Caco-2 (cell line): ENCODE data around the gene LRCH3. TPM values are rescaled to one million over a fixed set of nuclear protein-coding genes. Genes with fewer than 3 reads are reported as not detected.

Experiments used
- BruUV-seq: library from RNA; stranded (reverse); fragments of 400-500 nt; replicated peaks from 2 replicates; lab custom pipeline; 2021; lab: Mats Ljungman, UMichigan
- CTCF ChIA-PET: fragments of 300-600 bp; sonication (Branson Sonifier 250); formaldehyde crosslinking; loops from one replicate; lab custom pipeline; 2022; ENCODE audit warnings: antibody characterized with exemption; lab: Charles Lee
- POLR2A ChIA-PET: fragments of 300-600 bp; sonication (Branson Sonifier 250); formaldehyde crosslinking; loops from one replicate; lab custom pipeline; 2022; ENCODE audit warnings: antibody characterized with exemption; lab: Charles Lee
- DNase-seq, 2 experiments: peaks; one replicate each; pipeline versions ENCODE4 v3.0.0 to v3.0.0-alpha.2; 2020 to 2022
- H3K27me3 ChIP-seq: replicated peaks from 2 replicates; pipeline ENCODE4 v1.6.0; 2011; ENCODE audit warnings: low read length; ENCODE audit not compliant: control insufficient read depth, insufficient read depth
- H3K36me3 ChIP-seq: 2 replicates; pipeline ENCODE4 v1.5.1; 2011; ENCODE audit warnings: low read length; ENCODE audit not compliant: control insufficient read depth, insufficient read depth
- H3K4me1 ChIP-seq: fragments of 250-450 bp; sonication (Bioruptor Pico); 2 replicates; pipeline ENCODE4 v1.5.1; 2020; ENCODE audit warnings: mild to moderate bottlenecking
- H3K4me3 ChIP-seq: 2 replicates; pipeline ENCODE4 v1.5.1; 2011; ENCODE audit warnings: low read depth, mild to moderate bottlenecking, control low read depth, low read length
- H3K9me3 ChIP-seq: fragments of 250-450 bp; sonication (Bioruptor Pico); 2 replicates; pipeline ENCODE4 v1.5.1; 2020; ENCODE audit warnings: mild to moderate bottlenecking, moderate library complexity
- H3K27ac Mint-ChIP-seq: one replicate; pipeline ENCODE4 v1.8.0; 2022; ENCODE audit warnings: mixed read lengths; ENCODE audit not compliant: unreplicated experiment
- H3K27me3 Mint-ChIP-seq: one replicate; pipeline ENCODE4 v1.8.0; 2022; ENCODE audit warnings: mixed read lengths; ENCODE audit not compliant: insufficient read depth, unreplicated experiment
- H3K36me3 Mint-ChIP-seq: one replicate; pipeline ENCODE4 v1.8.0; 2022; ENCODE audit warnings: mild to moderate bottlenecking, mixed read lengths; ENCODE audit not compliant: insufficient read depth, unreplicated experiment
- H3K4me1 Mint-ChIP-seq: one replicate; pipeline ENCODE4 v1.8.0; 2022; ENCODE audit warnings: low read depth, mixed read lengths; ENCODE audit not compliant: unreplicated experiment
- H3K4me3 Mint-ChIP-seq: one replicate; pipeline ENCODE4 v1.8.0; 2022; ENCODE audit warnings: mild to moderate bottlenecking, moderate library complexity, mixed read lengths; ENCODE audit not compliant: unreplicated experiment
- H3K9me3 Mint-ChIP-seq: one replicate; pipeline ENCODE4 v1.8.0; 2022; ENCODE audit warnings: mixed read lengths; ENCODE audit not compliant: unreplicated experiment
- CTCF ChIP-seq, 2 experiments: fragments of 200-600 bp in 1 of 2; IDR thresholded peaks; 1 replicate in 1 of 2; 2 replicates in 1 of 2; pipeline versions ENCODE4 v1.5.1 to v1.8.0; 2011 to 2022; ENCODE audit warnings: antibody characterized with exemption in 1 of 2, control low read depth in 1 of 2, inconsistent platforms in 1 of 2, low read depth in 1 of 2, low read length in 1 of 2, mild to moderate bottlenecking in 1 of 2, moderate library complexity in 1 of 2; ENCODE audit not compliant: insufficient read depth in 1 of 2, severe bottlenecking in 1 of 2, unreplicated experiment in 1 of 2
- intact Hi-C: fragments of 100-400 bp; cut with micrococcal nuclease; formaldehyde crosslinking; loops from one replicate; pipeline ENCODE4 v1.10.0; 2022; ENCODE audit not compliant: unreplicated experiment
- total RNA-seq: library from RNA; stranded (reverse); gene quantifications from 2 replicates; pipeline ENCODE4 v1.2.3, GENCODE V29; 2022

Gene LRCH3
- total RNA-seq, 1 experiment from 2014 or later, result 38.7 TPM

DNA sequence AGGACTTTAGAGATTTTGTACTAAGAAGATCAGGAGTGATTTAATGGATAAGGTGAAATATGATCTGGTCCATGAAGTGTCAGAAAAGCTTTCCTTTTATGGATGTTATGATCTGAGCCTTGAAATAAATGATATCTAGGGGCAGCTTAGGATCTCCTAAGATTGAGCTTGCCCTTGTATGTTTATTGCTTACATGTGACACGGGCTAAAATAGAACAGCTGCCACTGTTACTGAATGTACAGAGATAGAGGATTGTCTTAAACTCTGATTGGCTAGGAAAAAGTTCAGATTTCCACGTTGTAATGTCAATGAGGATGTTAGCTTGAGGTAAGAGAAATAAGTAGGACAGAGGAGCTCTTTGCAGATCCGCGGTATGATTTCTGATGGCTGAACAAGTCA lies 32.5 kb upstream of the LRCH3 start:
- CTCF ChIA-PET, result no interaction called here
- no peaks in the 10 kb centered on the region for H3K27me3 ChIP-seq

GRCh38 chr3:197761784-197762183 lies 29.3 kb upstream of the LRCH3 start:
- H3K4me3 ChIP-seq, result no peak overlapping the region
- ChIA-PET CTCF (no interaction called here), POLR2A (no interaction called here)
- no peaks in the 10 kb centered on the region for H3K4me1 Mint-ChIP-seq
- intact Hi-C loops, result no loop called here
- H3K36me3 ChIP-seq, result no peaks in the 10 kb centered on the region; the same call in 1 of the 2 replicates
- no peaks in the 10 kb centered on the region for H3K9me3 ChIP-seq
- TF ChIP-seq CTCF (IDR thresholded peaks at IDR 0.05; ENCODE audit: insufficient read depth in 1 of 2, low read depth in 1 of 2, low read length in 1 of 2, severe bottlenecking in 1 of 2, unreplicated experiment in 1 of 2), result no peak
- no peaks in the 10 kb centered on the region for H3K27me3 Mint-ChIP-seq
- H3K4me3 Mint-ChIP-seq, result no peak overlapping the region
- BruUV-seq, result no TSS peak
- no peak overlapping the region for H3K27ac Mint-ChIP-seq
- no peaks in the 10 kb centered on the region for H3K27me3 ChIP-seq
- peaks cover 9% of the 10 kb centered on the region for H3K36me3 Mint-ChIP-seq
- no peak for DNase-seq
- H3K4me1 ChIP-seq, result peaks cover 4% of the 10 kb centered on the region; the same call in 1 of the 2 replicates
- no peaks in the 10 kb centered on the region for H3K9me3 Mint-ChIP-seq

More for the DNA sequence above, 32.5 kb upstream of the LRCH3 start:
- Mint-ChIP-seq H3K27ac (no peak overlapping the region), H3K27me3 (no peaks in the 10 kb centered on the region), H3K4me1 (peaks cover 6% of the 10 kb centered on the region), H3K4me3 (no peak overlapping the region), H3K36me3 (no peaks in the 10 kb centered on the region), H3K9me3 (no peaks in the 10 kb centered on the region)
- no peaks in the 10 kb centered on the region for H3K9me3 ChIP-seq
- no peak for DNase-seq
- no TSS peak for BruUV-seq
- intact Hi-C loops, result no loop called here
- H3K4me3 ChIP-seq, result no peak overlapping the region
- peaks cover 6% of the 10 kb centered on the region; the same call in 1 of the 2 replicates for H3K4me1 ChIP-seq
- H3K36me3 ChIP-seq, result no peaks in the 10 kb centered on the region; the same call in 1 of the 2 replicates
- POLR2A ChIA-PET, result no interaction called here
- TF ChIP-seq CTCF (IDR thresholded peaks at IDR 0.05; ENCODE audit: insufficient read depth in 1 of 2, low read depth in 1 of 2, low read length in 1 of 2, severe bottlenecking in 1 of 2, unreplicated experiment in 1 of 2), result no peak

DNA sequence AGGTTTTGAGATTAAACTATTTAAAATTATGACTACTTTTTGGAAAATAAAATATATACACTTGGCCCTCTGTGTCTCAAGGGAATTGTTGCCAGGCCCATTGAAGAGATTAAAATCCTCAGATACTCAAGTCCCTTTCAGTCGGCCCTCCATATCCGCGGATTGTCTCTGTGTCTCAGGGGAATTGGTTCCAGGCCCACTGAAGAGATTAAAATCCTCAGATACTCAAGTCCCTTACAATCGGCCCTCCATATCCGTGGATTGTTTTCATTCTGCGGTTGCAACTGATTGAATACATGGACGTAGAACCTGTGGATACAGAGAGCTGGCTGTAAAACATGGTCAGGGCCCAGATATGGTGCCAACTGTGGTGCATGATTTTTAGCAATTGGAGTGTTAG lies 15.7 kb upstream of the LRCH3 start:
- peaks cover 58% of the 10 kb centered on the region for H3K36me3 Mint-ChIP-seq
- Histone ChIP-seq H3K9me3 (no peaks in the 10 kb centered on the region), H3K36me3 (peaks cover 6% of the 10 kb centered on the region), H3K4me1 (no peaks in the 10 kb centered on the region), H3K4me3 (no peak overlapping the region), H3K27me3 (no peaks in the 10 kb centered on the region)
- intact Hi-C loops, result no loop called here
- H3K4me3 Mint-ChIP-seq, result no peak overlapping the region
- no peak for TF ChIP-seq CTCF (IDR thresholded peaks at IDR 0.05; ENCODE audit: insufficient read depth in 1 of 2, low read depth in 1 of 2, low read length in 1 of 2, severe bottlenecking in 1 of 2, unreplicated experiment in 1 of 2)
- no peak overlapping the region for H3K27ac Mint-ChIP-seq
- no peak for DNase-seq
- no peaks in the 10 kb centered on the region for H3K4me1 Mint-ChIP-seq
- H3K27me3 Mint-ChIP-seq, result no peaks in the 10 kb centered on the region
- no TSS peak for BruUV-seq
- POLR2A ChIA-PET, result no interaction called here
- no peaks in the 10 kb centered on the region for H3K9me3 Mint-ChIP-seq
- CTCF ChIA-PET, result no interaction called here
